C4-2B (cell line): ENCODE results near the gene CMTM7.

ENCODE experiments used
- CTCF ChIP-seq: fragments of 450-650 bp; conservative IDR thresholded peaks from 2 replicates; pipeline ENCODE4 v1.5.1; 2017; ENCODE audit warnings: mild to moderate bottlenecking
- ZFX ChIP-seq: fragments of 450-650 bp; IDR thresholded peaks from 2 replicates; pipeline ENCODE4 v1.6.1; 2017

GRCh38 chr3:32414522-32415202 lies 23.0 kb downstream of the CMTM7 start:
- no peak for TF ChIP-seq CTCF
- no peak for TF ChIP-seq ZFX
